VCaP (cell line): ENCODE data around the gene CACHD1.

Experiments used
- H3K27ac ChIP-seq: fragments of 450-650 bp; 2 replicates; pipeline ENCODE4 v1.5.1; 2017
- TF ChIP-seq, protein P1 (sequence below): fragments of 450-650 bp; conservative IDR thresholded peaks from 2 replicates; pipeline ENCODE4 v1.5.1; 2017; ENCODE audit warnings: mild to moderate bottlenecking, moderate library complexity

Gene CACHD1

GRCh38 chr1:64516301-64516700 is 46.4 kb downstream of the CACHD1 start:
- TF ChIP-seq, protein P1, sequence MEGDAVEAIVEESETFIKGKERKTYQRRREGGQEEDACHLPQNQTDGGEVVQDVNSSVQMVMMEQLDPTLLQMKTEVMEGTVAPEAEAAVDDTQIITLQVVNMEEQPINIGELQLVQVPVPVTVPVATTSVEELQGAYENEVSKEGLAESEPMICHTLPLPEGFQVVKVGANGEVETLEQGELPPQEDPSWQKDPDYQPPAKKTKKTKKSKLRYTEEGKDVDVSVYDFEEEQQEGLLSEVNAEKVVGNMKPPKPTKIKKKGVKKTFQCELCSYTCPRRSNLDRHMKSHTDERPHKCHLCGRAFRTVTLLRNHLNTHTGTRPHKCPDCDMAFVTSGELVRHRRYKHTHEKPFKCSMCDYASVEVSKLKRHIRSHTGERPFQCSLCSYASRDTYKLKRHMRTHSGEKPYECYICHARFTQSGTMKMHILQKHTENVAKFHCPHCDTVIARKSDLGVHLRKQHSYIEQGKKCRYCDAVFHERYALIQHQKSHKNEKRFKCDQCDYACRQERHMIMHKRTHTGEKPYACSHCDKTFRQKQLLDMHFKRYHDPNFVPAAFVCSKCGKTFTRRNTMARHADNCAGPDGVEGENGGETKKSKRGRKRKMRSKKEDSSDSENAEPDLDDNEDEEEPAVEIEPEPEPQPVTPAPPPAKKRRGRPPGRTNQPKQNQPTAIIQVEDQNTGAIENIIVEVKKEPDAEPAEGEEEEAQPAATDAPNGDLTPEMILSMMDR: no peak
- H3K27ac ChIP-seq: no peak overlapping the region

DNA sequence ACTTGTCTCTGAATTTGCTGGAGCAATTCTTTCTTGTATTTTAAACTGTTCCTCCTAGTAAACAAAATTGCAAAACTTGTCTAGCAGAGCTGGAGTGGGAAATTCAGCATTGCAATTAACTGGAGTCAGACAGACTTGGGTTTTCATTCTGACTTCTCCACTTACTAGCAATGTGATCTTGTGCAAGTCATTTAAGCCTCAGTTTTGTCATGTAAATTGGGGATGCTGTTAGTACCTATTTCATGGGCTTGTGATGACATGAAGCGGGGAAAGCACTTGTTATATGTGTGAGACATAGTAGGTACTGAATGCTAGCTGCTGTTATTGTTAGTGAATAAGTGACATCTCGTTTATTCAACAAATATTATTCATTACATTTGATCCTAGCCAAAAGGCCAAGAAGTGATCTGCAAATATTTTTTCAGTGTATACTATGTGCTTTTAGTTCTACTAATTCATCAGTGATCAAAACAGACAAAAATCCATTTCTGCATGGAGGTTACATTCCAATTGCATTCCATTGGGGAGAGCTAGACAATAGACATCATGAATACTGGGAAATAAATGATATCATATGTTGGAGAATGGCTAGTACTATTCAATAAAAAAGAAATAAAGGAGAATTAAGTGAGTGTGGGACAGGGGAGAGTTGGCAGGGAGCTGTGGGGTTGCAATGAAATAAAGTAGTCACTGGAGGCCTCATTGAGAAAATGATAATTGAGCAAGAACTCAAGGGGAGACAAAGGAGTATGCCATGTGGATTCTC is 47.1 kb downstream of the CACHD1 start:
- H3K27ac ChIP-seq: no peak overlapping the region
- TF ChIP-seq, protein P1: no peak

- no peak overlapping the region for H3K27ac ChIP-seq
- TF ChIP-seq, protein P1: no peak
These were observed 47.7 kb downstream of the CACHD1 start for GRCh38 chr1:64517640-64518039.

- TF ChIP-seq, protein P1: no peak
- H3K27ac ChIP-seq: no peak overlapping the region
These were observed 49.0 kb downstream of the CACHD1 start for GRCh38 chr1:64518692-64519481.

DNA sequence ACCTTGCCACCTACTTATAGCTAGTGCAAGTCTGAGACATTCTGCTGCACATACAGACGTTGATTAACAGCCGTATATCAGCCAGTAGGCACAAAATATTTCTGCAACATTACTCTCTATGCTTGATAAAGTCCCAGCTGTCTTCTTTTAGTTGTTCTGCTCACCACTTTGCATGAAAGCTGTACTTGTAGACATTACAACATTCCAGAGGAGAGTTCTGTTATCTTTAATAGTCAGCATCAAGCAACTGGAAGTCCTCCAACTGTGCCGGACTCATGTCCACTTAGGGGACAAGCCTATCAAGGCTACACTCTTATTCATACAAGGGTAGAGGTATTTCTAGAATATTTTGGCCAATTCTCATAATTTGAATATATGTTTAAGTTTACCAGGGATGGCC is 50.0 kb downstream of the CACHD1 start:
- no peak overlapping the region for H3K27ac ChIP-seq
- TF ChIP-seq, protein P1: no peak

DNA sequence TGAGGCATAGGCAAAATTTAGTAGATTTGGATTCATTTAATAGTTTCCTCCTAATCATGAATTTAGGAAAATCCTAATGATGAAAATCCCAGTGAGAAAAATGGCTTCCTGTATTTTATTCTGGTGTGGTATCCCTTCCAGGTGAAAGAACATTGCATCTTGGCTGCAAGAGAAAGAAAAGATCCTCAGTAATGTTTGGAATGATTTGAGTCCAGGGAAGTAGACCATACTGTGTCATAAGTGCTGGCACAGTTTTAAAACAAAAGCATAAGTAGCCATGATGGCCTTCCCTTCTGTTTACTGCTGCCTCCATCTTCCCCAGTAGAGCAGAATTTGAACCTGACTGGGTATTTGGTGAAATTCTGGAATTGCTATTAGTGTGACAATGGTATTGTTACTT is 52.8 kb downstream of the CACHD1 start:
- H3K27ac ChIP-seq: no peak overlapping the region
- TF ChIP-seq, protein P1: no peak

DNA sequence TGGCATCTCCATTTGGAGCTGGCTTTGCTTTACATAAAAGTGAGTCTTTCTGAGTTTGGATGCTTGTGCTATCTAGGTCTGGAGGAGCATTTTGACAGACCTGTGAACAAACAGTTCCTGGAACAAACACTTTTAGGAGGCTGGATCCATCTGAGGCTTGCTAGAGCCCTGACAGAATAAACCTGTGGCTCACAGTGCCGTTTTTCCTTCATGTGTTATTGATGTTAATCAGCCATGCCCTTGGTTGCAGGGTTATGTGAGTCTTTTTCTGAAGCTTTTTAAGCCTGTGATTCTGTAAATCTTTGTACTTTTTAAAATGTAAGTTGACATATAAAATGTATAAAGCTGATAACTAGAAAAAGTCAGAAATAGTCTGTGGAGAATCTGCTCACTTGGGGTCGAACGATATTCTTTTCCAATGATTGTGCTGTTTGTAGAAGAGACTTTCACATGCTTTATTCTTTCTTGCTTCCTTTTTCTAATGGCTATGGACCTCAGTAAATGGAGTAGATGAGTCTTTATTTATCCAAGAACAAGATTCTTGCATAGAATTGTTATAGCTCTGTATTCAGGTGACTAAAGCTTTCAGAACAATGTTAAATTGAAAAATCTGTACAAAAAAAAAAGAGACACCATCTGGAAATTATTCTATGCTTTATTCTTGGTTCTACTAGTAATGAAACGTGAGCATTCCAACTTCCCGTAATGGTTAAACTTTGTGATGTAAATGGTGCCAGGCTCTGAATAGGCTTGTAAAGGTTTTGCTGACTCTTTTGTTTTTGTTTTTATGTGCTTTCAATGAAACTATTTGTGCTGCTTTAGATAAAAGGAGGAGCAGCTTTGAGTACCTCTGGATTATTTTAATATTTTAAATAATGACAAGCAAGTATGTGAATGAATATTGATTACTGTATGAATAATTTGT is 53.7 kb downstream of the CACHD1 start:
- H3K27ac ChIP-seq: no peak overlapping the region

More for the DNA sequence above, 53.7 kb downstream of the CACHD1 start:
- TF ChIP-seq, protein P1: no peak
